NCI-H69 (cell line): ENCODE results near the gene GEMIN5.
"Not testable (repeated sequence)": the region's sequence is repeated elsewhere in the genome, so short reads cannot be mapped to it uniquely, and the experiment has no call there.

ENCODE experiments used
- DNase-seq: peaks from one replicate; lab custom pipeline; 2025; lab: John Stamatoyannopoulos, UW

GEMIN5 gene

DNA sequence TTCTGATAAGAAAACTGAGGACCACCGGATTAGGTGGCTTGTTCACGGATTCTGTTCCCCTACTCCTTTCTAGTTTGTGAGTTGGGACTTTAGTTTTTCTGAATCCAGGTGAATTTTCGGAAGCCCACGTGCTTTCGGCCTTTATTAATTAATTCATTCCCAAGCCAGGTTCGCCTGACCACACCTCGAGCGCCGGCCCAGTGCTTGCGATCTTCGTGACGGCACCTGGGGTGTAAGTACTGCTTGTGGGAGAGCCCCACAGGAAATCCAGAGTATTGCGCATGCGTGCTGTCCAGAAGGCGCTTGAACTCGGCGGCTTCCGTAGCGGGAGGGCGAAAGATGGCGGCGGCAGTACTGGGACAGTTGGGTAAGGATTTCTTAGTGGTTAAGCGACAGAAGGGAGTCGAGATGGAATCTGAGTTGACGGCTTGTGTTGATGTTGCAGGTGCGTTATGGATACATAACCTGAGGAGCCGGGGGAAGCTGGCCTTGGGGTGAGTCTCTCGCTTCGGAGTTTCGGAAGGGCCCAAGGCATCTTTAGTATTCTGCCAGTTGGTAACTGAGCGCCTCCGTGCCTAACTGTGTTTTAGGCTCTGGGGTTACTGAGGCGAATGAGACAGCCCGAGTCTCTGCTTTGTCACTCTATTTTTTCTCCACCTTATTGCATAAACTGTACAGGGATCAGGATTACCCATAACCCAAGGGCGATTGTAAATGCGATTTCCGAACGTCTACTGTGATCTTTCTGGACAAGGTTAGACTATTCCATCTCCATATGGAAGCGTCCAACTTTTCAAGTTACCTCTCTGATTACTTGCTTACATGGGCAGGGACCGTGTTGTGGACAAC is 3.0 kb upstream of the GEMIN5 start, which contains the start of gene MRPL22:
Gene MRPL22 (plus strand): TSS at position 302 of the 849 bp plus-strand sequence. CDS start 38 bp downstream, at position 340.
- DNase-seq = peak; percentile 97

DNA sequence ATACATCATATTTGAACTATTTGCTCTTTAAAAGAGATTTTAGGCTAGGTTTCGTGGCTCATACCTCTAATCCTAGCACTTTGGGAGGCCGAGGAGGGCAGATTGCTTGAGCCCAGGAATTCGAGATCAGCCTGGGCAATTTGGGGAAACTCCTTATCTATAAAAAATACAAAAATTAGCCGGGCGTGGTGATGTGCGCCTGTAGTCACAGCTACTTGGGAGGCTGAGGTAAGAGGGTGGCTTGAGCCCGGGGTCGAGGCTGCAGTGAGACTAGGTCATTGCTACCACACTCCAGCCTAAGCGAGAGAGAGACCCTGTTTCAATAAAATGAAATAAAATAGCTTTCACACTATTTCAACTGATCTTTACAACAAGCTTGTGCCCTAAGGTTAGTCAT is 2.4 kb upstream of the GEMIN5 start:
- no peak for DNase-seq

DNA sequence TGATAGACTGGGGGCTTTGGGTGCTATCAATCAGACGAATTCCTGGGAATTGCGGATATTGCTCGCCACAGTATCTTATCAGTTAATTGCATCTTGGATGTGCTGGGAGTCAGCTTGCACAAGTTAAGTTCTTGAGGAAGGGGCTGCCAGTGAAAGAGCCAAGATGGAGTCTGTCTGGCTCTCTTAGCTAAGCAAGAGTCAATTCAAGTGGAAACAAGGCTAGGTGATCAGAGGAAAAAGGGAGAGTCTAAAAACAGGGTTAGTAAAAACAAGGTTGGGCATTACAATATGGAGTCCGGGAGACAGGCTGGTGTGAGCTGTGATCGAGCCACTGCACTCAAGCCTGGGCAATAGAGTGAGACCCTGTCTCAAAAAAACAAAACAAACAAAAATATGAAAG is 1.4 kb upstream of the GEMIN5 start:
- DNase-seq = not testable (repeated sequence)

DNA sequence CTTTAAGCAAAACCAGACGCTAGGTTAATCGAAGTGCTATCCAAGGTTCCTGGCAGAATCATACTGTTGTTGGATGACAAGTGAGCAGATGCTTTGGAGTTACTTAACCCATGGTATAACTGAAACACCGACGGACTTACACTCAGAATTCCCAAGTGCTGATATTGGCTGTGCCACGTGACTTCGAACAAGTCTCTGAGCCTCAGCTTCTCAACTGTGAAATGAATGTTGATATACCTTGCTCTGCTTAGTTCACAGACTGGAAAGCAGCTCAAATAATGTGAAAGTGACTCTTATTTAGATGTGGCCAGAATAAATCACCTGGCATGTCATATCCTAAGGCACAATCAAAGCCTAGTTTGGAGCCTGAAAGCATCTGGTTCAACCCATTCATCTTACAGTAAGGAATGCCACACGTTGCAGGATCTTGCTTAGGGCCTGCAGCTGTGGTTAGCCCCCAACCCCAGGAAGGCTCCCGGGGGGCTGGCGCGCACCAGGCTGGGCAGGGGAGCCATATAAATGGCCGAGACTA is 759 bp downstream of the GEMIN5 start:
- DNase-seq = peak; percentile 38

DNA sequence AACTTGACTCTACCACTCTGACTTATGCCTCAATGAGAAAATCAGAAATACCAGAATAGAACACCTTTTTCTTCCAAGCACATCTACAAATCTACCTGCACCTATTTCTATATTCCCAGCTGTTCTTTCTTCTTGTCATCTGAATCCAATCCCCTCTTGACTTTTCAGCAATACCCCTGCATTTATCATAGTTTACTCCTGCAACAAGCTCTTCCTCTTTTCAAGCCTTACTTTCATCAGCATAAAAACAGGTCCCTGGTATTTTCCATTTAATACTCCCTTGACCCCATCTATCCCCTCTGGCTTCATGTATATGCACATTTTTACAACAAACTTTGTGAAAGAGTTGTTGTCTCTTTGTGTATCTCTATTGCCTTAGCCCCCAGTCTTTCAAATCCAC is 3.1 kb downstream of the GEMIN5 start:
- DNase-seq = no peak

DNA sequence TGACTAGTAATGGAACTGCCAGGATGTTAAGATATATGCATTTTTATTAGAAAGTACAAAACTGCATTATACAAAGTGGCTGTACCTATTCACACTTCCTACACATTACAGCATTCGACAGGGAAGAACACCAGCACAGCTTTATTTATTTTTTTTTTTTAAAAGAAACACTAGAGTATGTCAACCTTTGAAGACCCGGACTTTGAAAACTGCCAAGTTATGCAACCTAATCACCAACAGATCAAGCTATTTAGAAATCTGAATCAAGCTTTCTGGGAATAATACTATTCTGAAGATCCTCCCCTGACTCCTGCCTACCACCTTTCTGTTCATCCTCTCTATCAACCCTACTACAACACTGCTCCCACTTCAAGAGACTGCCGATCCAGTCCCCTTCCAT is 4.5 kb downstream of the GEMIN5 start:
- no peak for DNase-seq

DNA sequence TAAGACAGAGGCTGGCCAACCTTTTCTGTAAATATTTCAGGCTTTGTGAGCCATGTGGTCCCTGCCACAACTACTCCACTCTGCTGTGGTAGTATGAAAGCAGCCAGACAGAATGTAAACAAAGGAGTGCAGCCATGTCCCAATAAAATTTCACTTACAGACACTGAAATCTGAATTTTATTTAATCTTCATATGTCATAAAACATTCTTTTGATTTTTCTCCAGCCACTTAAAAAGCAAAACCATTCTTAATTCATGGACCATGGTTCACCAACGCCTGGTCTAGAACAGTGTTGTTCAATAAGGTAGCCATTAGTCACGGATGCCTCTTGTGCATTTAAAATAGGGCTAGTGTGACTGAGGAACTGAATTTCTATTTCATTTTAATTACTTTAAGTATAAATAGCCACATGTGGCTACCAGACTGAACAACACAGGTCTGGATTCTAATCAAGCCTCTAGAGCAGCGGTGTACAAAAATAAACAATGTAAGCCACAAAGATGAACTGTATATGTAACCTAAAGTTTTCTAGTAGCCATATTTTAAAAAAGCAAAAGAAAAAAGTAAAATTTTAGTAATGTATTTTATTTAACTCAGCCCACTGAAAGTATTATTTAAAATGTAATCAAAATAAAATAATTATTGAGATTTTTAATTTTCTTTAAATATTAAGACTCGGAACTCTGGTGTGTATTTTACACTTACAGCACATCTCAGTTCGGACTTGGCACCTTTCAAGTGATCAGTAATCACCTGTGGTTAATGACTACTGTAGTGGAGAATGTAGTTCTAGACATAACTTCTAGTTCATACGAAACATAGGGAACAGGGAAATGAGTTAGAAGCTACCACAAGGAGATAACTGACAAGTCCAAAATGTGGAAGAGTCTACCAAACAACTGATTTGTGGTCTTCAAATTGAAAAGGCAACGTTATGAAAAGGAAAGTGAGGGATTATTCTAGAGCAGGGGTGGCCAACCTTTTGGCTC is 14.3 kb downstream of the GEMIN5 start:
- DNase-seq = no peak

DNA sequence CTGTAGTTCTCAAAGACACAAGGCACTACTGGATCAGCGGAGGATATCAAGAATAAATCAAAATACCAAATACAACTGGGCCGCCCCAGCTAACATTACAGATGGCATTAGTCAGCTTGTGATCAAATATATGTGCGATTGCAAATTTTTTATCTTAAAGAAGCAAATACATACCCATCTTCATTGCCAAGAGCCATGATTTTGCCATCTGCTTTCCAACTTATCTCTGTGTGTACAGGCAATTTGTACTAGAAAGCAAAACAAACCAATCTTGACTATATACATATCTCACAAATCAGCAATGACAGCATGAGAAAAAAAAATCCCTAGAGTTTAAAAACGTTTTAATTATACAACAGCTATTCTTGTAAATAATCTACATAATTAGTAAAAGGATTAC is 20.3 kb downstream of the GEMIN5 start:
- DNase-seq = no peak

DNA sequence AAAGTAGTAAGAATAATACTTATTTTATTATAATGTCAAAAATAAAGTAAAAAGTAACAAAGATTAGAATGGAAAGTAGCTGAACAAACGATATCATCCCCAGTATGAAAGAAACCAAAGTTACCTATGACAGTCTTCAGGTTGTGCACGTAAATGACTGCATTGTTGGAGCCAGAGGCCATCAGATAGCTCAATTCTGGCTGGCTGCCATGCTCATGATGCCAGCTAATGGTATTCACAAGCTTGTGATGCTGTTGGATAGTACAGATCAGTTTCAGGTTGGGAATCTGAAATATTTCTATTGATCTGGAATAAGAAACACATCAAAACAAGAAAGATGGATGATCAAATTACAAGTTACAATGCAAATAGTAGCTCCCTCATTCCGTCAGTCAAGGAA is 21.1 kb downstream of the GEMIN5 start:
- DNase-seq = peak; percentile 12

DNA sequence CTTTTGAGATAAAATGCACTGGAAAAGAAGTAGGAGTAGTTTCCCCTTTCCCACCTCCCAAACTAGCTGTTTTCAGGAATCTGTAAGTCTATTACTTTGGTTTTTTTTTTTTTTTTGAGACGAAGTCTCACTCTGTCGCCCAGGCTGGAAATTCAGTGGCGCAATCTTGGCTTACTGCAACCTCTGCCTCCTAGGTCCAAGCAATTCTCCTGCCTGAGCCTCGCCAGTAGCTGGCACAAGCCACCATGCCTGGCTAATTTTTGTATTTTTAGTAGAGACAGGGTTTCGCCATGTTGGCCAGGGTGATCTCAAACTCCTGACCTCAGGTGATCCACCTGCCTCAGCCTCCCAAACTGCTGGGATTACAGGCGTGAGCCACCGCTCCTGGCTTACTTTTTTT is 32.4 kb downstream of the GEMIN5 start:
- not testable (repeated sequence) for DNase-seq

DNA sequence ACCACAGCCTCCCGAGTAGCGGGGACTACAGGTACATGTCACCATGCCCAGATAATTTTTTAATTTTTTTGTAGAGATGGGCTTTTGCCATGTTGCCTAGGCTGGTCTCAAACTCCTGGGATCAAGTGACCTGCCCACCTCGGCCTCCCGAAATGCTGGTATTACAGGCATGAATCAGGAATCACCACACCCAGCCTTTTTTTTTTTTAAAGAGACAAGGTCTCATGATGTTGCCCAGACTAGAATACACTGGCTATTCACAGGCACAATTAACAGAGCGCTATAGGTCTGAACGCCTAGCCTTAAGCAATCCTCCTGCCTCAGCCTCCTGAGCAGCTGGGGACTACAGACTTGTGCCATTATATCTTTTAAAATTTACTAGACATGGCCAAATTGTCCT is 36.1 kb downstream of the GEMIN5 start:
- DNase-seq = no peak

DNA sequence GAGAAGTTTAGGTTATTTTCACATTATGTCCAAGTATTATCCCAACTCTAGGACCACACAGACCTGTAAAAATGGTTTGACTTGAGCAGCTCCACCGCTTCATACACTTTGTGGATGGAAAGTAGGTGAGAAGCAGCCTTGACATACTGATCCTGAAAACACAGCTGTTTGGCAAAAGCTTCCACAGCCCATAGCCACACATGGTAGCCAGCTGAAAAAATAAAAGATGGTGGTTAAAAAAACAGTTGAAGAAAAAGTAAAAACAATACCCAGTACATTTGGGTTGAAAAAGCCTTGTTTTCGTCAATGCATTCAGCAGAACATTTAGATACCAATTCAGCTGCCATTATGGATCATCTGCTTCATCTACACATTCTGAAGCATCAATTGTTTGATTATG is 36.7 kb downstream of the GEMIN5 start:
- no peak for DNase-seq

DNA sequence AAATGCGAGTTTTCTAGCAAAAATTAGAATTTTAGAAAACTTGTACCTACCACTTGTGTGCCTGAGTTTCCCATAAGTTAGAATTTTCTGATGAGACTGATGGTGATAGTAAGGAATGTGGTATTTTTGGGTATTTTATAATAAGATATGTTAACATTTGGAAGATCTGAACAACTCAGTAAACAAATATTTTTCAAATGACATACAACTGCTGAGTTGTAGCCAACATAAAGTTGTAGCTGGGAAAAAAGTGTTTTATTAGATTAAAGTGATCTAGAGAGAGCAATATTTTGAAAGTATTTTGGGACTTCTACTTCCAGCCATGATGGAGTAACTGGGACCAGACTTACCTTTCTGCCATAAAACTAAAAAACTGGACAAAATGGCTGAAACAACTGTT is 37.9 kb downstream of the GEMIN5 start:
- DNase-seq = no peak

DNA sequence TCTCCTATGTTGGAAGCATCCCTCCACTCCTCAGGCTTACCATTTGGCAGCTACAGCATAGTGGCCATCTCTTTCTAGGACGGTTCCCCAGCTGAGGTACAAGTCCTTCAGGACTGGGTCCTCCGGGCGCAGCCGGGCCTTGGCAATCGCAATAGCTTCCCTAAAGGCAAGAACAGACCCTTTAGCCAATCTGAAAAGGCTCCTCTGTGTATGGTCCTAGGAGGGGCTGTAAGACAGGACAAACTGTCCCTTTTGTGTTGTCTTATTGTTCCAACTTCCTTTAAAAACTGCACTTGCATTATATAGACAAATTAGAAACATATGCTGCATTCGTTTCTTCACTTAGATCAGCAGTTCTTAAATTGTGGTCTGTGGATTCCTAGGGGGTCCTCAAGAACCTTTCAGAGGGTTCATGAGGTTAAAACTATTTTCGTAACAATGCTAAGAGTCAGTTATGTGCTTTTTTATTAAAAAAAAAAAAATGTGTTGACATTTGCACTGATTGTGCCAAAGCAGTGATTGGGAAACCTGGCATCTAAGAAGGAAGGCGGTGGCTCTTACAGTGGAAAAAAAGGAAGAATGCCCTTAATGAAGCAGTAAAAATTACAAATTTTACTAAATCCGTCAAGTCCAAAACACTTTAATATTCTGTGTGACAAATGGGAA is 38.7 kb downstream of the GEMIN5 start:
- no peak for DNase-seq

DNA sequence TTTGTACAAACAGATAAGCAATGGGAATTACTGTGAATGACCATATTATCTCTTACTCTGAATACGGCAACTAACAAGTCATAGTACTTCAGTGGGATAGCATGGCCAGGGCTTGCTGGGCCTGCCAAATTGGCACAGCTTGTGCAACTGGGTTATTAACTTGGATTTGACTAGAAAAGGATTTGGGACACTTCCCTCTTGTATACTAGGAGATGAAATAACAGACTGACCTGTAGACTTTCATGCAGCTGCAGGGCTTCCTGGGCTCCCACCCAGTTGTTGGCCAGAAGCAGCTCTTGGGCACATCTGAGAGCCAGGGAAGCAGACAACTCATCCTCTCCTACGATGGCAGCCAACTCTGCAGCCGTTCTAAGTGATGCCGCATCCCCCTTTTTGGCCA is 39.8 kb downstream of the GEMIN5 start:
- no peak for DNase-seq

DNA sequence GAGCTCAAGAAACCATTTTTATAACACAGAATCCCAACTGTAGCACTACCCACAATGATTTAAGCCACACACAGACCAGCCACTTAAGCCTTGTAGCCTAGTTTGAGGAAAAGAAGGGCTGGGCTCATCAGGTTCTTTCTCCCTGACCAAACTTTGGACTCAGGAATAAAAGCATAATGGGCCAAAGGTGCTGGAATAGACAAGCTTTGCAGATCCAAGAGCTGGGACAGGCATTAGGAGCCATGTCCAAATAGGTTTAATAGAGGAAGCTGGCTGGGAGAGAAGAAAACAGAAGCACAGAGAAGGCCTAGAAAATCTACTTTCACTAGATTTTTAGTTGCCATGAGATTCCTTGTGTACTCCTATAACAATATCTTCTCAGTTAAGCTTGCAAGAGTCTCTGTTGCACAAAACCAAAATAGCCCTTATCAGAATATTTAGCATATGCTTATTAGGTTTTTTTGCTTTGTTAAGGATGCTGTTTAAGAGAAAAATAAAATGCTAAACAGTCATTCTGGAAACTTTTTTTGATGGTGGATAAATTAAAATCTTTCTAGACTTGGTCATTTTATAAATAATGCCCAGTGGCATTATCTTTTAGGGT is 41.3 kb downstream of the GEMIN5 start:
- DNase-seq = no peak

DNA sequence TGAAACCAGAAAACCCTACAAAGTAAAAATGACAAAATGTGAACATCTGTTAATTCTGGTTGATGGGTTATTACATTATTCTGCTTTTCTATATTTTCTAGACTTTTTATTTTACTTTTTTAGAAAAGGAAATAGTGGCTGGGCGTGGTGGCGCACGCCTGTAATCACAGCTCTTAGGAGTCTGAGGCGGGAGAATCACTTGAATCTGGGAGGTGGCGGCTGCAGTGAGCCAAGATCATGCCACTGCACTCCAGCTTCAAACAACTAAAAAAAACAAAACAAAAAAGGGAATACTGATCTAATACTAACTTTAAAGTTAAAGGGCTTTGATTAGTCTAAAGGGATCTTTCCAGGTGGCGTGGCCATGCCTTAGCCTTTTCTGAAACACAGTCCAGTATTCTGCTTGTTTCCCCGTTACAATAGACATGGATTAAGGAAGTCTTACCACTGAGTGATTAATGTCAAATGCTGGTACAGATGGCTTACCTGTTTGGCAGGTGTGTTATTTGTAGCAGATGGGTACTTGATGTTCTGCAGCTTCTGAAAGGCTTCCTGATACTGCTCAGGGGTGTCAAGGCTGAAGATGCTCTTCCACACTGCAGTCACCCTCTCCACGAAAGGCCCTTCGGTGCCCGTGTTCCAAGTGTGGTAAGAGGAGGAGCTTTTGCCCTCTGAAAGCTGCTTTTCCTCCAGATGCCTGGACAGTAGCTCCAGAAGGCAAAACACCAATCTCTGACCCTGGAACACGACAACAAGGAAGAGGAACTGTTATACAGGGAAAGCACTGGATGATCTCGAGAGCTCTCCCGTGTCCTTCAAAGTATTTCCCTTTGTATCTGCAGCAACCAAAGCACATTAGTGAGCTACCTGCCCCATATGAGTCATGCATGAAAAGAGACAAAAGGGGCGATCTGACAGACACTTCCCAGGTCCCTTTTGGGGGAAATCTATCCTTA is 42.1 kb downstream of the GEMIN5 start:
- DNase-seq = no peak

DNA sequence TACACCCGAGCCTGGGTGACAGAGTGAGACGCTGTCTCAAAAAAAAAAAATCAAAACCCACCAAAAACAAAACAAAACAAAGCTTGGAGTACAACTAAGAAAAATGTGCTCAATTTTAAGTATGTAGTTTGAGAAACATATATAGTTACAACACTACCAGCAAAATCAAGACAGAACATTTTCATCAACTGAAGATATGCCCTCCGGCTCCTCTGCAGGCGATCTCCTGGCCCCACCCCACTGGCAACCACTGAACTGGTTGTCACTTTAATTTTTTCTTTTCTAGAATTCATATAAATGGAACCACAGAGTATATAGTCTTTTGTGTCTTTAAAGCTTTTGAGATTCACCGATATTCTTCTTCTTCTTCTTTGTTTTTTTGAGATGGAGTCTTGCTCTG is 44.6 kb downstream of the GEMIN5 start:
- DNase-seq = no peak

DNA sequence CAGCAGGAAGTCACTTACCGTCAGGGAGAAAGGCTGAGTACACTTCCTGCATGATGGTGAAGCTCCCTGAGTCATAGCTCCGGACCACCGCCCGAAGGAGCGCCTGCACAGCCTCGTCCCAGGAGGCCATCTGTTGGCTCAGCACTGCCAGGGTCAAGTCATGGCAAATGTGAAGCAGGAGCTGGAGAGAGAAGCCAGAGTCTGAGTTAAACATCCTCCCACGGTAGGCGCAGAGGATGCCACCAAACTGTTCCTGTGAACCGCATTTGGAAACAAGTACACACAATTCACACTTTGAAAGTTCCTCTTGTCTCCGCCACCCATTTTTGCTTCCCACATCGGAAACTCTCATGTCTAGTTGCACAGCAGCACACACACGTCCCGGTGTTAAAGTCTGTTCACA is 45.6 kb downstream of the GEMIN5 start:
- DNase-seq = no peak

DNA sequence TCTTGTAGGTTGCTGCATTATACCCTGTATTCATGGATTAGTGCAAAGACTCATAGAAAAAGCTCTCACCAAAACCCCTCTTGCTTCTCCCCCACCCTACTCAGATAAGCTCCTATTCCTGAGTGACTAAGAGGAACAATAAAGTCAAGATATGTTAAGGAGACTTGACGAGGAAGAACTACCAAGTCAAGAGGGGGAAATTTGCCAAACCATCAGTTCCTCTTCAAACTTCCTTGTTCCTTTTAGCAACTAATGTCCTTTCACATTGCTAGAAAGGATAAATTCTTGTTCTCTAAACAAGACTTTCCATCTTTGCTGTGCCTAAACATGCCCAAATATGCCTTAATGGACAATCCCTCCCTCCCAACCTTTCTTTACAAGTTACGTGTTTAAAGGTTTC is 52.6 kb downstream of the GEMIN5 start:
- no peak for DNase-seq
